CD4-positive, alpha-beta T cell (primary cell): ENCODE measurements around the gene MAP7D3. TPM values are rescaled to one million over a fixed set of nuclear protein-coding genes. Genes with fewer than 3 reads are reported as not detected.

ENCODE experiments used
- ATAC-seq: fragments of 200-7000 bp; cut with Tn5 transposase; one replicate; pipeline ENCODE4 v1.10.0; 2022; ENCODE audit warnings: mild to moderate bottlenecking; ENCODE audit not compliant: poor library complexity
- CTCF ChIA-PET: fragments of 350-600 bp; sonication (Branson Sonifier 250); formaldehyde crosslinking; loops from one replicate; lab custom pipeline; 2021; ENCODE audit warnings: antibody characterized with exemption, inconsistent platforms; lab: Charles Lee
- POLR2A ChIA-PET: fragments of 350-600 bp; sonication (Branson Sonifier 250); formaldehyde crosslinking; loops from one replicate; lab custom pipeline; 2021; ENCODE audit warnings: antibody characterized with exemption, inconsistent platforms; lab: Charles Lee
- DNase-seq, 14 experiments: peaks; one replicate each; pipeline ENCODE4 v3.0.0-alpha.2; 2013 to 2020; ENCODE audit warnings: mixed read lengths in 2 of 14
- H3K27ac ChIP-seq, 2 donors: one replicate each; pipeline versions ENCODE4 v1.5.1 to v1.7.0; 2013; ENCODE audit warnings: low read length in 2 of 2, low read depth in 1 of 2, mild to moderate bottlenecking in 1 of 2
- H3K27me3 ChIP-seq, 2 experiments: 1 replicate in 1 of 2; 2 replicates in 1 of 2; pipeline versions ENCODE4 v1.6.1 to v1.7.0; 2013; ENCODE audit warnings: low read length in 2 of 2, control low read depth in 1 of 2, mild to moderate bottlenecking in 1 of 2, moderate library complexity in 1 of 2; ENCODE audit not compliant: insufficient read depth in 2 of 2, control insufficient read depth in 1 of 2
- H3K36me3 ChIP-seq: one replicate; pipeline ENCODE4 v1.6.1; 2013; ENCODE audit warnings: low read length, control low read depth; ENCODE audit not compliant: insufficient read depth
- H3K4me1 ChIP-seq: one replicate; pipeline ENCODE4 v1.6.1; 2013; ENCODE audit warnings: low read length, control low read depth; ENCODE audit not compliant: insufficient read depth
- H3K4me3 ChIP-seq: one replicate; pipeline ENCODE4 v1.5.1; 2013; ENCODE audit warnings: mild to moderate bottlenecking, low read length, moderate library complexity
- H3K9me3 ChIP-seq, 2 experiments: 1 replicate in 1 of 2; 2 replicates in 1 of 2; pipeline versions ENCODE4 v1.6.1 to v1.7.0; 2013; ENCODE audit warnings: low read length in 2 of 2, mild to moderate bottlenecking in 2 of 2, control low read depth in 1 of 2, moderate library complexity in 1 of 2; ENCODE audit not compliant: control insufficient read depth in 1 of 2, insufficient read depth in 1 of 2
- H3K27ac Mint-ChIP-seq: one replicate; pipeline ENCODE4 v1.8.0; 2020; ENCODE audit warnings: mixed read lengths
- H3K27me3 Mint-ChIP-seq: one replicate; pipeline ENCODE4 v1.8.0; 2021; ENCODE audit warnings: mixed read lengths
- H3K36me3 Mint-ChIP-seq: one replicate; pipeline ENCODE4 v1.8.0; 2021; ENCODE audit warnings: low read depth, mixed read lengths
- H3K4me1 Mint-ChIP-seq: one replicate; pipeline ENCODE4 v1.8.0; 2021; ENCODE audit warnings: low read depth, mixed read lengths
- H3K4me3 Mint-ChIP-seq: one replicate; pipeline ENCODE4 v1.8.0; 2020; ENCODE audit warnings: mild to moderate bottlenecking, mixed read lengths
- H3K9me3 Mint-ChIP-seq: one replicate; pipeline ENCODE4 v1.8.0; 2020; ENCODE audit warnings: mixed read lengths
- intact Hi-C, 2 experiments: fragments of 100-400 bp; cut with DNase I in 1 of 2; cut with micrococcal nuclease in 1 of 2; formaldehyde crosslinking; loops; one replicate each; pipeline versions ENCODE4 v1.15.1 to v1.9.0; 2023 to 2025; cut with DNase I, micrococcal nuclease
- total RNA-seq, 174 experiments: library from RNA in 2 of 174; stranded (reverse) in 2 of 174; gene quantifications; one replicate each; pipeline ENCODE4 v1.2.3 and lab custom pipeline; 2021 to 2026
- TF ChIP-seq, protein P1 (sequence below): fragments of 200-600 bp; IDR thresholded peaks from one replicate; pipeline ENCODE4 v1.8.0; 2022; ENCODE audit warnings: antibody characterized with exemption, mild to moderate bottlenecking

Gene MAP7D3
- total RNA-seq, 2 experiments from 2014 or later = 3.2 to 3.7 TPM

DNA sequence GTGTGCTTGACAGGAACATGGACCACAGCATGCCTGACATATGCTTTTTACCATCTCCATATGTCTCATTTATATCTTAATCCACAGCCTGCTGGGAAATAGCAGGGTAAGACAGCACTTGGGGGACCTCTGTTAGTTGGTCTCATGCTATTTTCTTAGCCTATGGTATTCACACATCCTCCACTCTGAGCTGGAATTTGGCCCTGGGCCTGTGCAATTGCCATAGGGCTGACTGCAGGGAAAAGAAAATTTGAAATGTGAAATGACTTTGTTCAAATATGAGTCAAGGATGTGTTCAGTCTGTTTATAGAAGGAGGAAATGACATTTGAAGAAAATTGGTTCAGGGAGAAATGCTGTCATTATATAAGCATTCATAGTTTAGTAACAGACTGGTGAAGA lies 9.6 kb upstream of the MAP7D3 start:
- intact Hi-C loops = loop anchor here in 1 of 2 experiments (10.0 kb wide), 1 partner anchor 56 kb away; no protein-coding TSS in a partner anchor
- peaks cover 9% of the 10 kb centered on the region for H3K4me1 Mint-ChIP-seq
- DNase-seq = no peak
- no peaks in the 10 kb centered on the region for H3K9me3 Mint-ChIP-seq
- Histone ChIP-seq H3K27ac (no peak overlapping the region), H3K4me1 (peaks cover 10% of the 10 kb centered on the region), H3K9me3 (no peaks in the 10 kb centered on the region), H3K4me3 (no peak overlapping the region), H3K27me3 (no peaks in the 10 kb centered on the region), H3K36me3 (no peaks in the 10 kb centered on the region)
- H3K27me3 Mint-ChIP-seq = no peaks in the 10 kb centered on the region
- no peak overlapping the region for H3K27ac Mint-ChIP-seq
- TF ChIP-seq, protein P1, sequence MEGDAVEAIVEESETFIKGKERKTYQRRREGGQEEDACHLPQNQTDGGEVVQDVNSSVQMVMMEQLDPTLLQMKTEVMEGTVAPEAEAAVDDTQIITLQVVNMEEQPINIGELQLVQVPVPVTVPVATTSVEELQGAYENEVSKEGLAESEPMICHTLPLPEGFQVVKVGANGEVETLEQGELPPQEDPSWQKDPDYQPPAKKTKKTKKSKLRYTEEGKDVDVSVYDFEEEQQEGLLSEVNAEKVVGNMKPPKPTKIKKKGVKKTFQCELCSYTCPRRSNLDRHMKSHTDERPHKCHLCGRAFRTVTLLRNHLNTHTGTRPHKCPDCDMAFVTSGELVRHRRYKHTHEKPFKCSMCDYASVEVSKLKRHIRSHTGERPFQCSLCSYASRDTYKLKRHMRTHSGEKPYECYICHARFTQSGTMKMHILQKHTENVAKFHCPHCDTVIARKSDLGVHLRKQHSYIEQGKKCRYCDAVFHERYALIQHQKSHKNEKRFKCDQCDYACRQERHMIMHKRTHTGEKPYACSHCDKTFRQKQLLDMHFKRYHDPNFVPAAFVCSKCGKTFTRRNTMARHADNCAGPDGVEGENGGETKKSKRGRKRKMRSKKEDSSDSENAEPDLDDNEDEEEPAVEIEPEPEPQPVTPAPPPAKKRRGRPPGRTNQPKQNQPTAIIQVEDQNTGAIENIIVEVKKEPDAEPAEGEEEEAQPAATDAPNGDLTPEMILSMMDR = no peak
- no peak for ATAC-seq
- no peaks in the 10 kb centered on the region for H3K36me3 Mint-ChIP-seq
- ChIA-PET POLR2A (no interaction called here), CTCF (no interaction called here)
- no peak overlapping the region for H3K4me3 Mint-ChIP-seq

- peaks cover 9% of the 10 kb centered on the region for H3K4me1 Mint-ChIP-seq
- peaks cover 10% of the 10 kb centered on the region for H3K4me1 ChIP-seq
- no peak overlapping the region for H3K4me3 Mint-ChIP-seq
- H3K9me3 Mint-ChIP-seq = no peaks in the 10 kb centered on the region
- no peaks in the 10 kb centered on the region for H3K36me3 ChIP-seq
- peak; percentile 39 for ATAC-seq
- CTCF ChIA-PET = no interaction called here
- peak in 4 of 14 experiments; percentile 9 to 51 (median 24) for DNase-seq
- no peak overlapping the region for H3K4me3 ChIP-seq
- no peaks in the 10 kb centered on the region for H3K36me3 Mint-ChIP-seq
- H3K27ac Mint-ChIP-seq = no peak overlapping the region
- H3K27me3 Mint-ChIP-seq = no peaks in the 10 kb centered on the region
- intact Hi-C loops = loop anchor here in 1 of 2 experiments (10.0 kb wide), 1 partner anchor 235 kb away; the partner anchor contains the start of gene HTATSF1
- no peak overlapping the region for H3K27ac ChIP-seq
- POLR2A ChIA-PET = no interaction called here
- H3K27me3 ChIP-seq = no peaks in the 10 kb centered on the region
- TF ChIP-seq, protein P1 = no peak
- H3K9me3 ChIP-seq = no peaks in the 10 kb centered on the region
These were observed 8.3 kb upstream of the MAP7D3 start for GRCh38 chrX:136259543-136259942.

DNA sequence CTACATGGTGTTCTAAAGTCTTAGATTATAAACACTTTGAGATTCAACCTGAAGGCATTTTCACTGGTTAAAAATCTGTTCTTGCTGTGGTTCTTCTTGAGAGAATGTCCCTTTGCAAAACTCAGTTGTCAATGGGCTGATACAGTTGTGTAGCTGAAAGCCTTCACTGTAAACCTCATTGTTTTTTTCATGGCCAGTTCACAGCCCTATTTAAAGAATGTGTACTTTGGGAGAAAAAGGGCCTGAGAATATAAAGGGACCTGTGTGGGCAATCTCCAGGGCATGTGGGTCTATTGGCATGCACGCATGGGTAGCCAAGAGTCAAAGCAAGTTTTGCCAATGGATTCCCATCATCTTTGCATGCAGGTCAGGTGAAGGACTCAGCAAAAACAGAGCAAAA lies 7.8 kb upstream of the MAP7D3 start:
- no peaks in the 10 kb centered on the region for H3K27me3 ChIP-seq
- H3K27ac Mint-ChIP-seq = no peak overlapping the region
- no peaks in the 10 kb centered on the region for H3K9me3 Mint-ChIP-seq
- H3K9me3 ChIP-seq = no peaks in the 10 kb centered on the region
- ChIA-PET POLR2A (no interaction called here), CTCF (no interaction called here)
- H3K27me3 Mint-ChIP-seq = no peaks in the 10 kb centered on the region
- H3K36me3 Mint-ChIP-seq = no peaks in the 10 kb centered on the region
- no peak overlapping the region for H3K4me3 Mint-ChIP-seq
- H3K27ac ChIP-seq = no peak overlapping the region
- peaks cover 10% of the 10 kb centered on the region for H3K4me1 ChIP-seq
- no peaks in the 10 kb centered on the region for H3K36me3 ChIP-seq
- peaks cover 9% of the 10 kb centered on the region for H3K4me1 Mint-ChIP-seq
- no peak overlapping the region for H3K4me3 ChIP-seq
- TF ChIP-seq, protein P1 = no peak
- DNase-seq (no peak), ATAC-seq (no peak)
- intact Hi-C loops = loop anchor here in 1 of 2 experiments (10.0 kb wide), 1 partner anchor 236 kb away; the partner anchor contains the start of gene HTATSF1
